ENCODE measurements around the gene CTAG1A.
"Not testable (repeated sequence)": the region's sequence is repeated elsewhere in the genome, so short reads cannot be mapped to it uniquely, and the experiment has no call there.

The CTAG1A gene

DNA sequence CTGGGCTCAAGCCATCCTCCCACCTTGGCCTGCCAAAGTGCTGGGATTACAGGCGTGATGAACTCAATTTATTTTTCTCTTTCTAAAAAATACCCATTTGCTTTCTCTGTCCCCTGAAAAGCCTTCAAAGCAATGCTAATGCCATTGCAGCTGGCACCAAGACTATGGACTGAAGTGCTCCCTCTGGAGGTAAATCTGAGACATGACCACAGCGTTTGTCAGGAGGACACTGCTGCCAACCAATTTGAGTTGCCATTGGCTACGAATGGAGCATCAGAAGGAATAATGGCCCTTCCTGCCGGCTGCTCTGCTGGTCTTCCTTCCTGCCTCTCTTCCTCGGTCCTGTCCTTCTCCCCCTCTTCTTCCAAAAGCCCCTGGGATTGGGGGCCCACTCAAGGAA is 9.9 kb upstream of the CTAG1A start:
- not testable (repeated sequence) for DNase-seq

DNA sequence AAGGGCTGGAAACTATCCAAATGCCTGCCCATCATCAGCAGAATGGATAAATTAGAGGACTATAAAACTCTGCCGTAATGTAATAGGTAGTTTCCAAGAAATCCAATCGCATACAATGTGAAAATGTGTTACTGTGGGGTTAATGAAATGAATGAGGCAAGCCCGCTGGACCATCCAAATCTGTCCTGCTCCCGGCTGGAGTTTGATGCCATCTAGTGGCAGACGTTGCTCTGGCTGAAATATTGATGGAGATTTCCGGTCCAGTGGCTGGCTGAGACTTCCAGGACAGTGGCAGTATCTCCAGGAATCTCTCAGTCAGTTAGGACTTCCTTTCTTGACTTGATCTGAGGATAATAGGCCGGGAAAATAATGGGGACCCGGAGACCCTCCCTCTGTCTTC is 1.9 kb upstream of the CTAG1A start:
- not testable (repeated sequence) for DNase-seq

DNA sequence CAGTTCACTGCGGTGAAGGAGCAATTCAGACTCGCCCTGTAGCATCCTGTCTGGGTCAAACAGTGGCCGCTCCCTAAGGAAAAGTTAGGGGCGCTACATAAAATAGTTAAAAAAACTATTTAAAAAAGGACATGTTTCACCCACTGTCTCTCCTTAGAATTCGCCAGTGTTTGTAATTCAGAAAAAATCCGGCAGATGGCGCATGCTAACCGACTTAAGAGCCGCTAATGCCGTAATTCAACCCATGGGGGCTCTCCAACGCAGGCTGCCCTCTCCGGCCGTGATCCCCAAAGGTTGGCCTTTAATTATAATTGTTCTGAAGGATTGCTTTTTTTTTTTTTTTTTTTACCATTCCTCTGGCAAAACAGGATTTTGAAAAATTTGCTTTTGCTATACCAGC is 5.5 kb downstream of the CTAG1A start:
- DNase-seq: not testable (repeated sequence)

DNA sequence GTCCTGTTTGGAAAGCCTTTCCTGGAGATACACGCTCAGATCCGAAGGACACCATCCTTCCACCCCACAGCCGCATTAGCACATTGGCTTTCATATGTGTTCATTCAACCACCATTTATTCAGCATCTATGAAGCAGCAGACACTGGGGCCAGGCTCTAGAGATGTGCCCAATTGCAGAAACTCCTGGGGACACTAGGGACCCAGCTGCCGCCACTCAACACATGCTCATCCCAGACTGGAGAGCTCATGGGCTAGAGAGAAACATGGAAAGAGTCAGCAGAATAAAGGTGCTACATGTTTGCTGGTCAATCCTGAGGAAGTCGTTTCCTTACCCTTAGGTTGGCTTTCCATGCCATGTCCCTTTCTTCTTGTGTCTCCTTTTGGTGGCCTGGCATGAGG is 7.6 kb downstream of the CTAG1A start:
- no peak for DNase-seq

GRCh38 chrX:154593201-154593600 is 8.3 kb downstream of the CTAG1A start:
- DNase-seq: no peak

- DNase-seq: no peak
Measured at GRCh38 chrX:154594491-154594890, 9.6 kb downstream of the CTAG1A start.

GRCh38 chrX:154595559-154596249 is 10.8 kb downstream of the CTAG1A start:
- no peak for DNase-seq

- no peak for DNase-seq
Measured at GRCh38 chrX:154596290-154596929, 11.5 kb downstream of the CTAG1A start.

DNA sequence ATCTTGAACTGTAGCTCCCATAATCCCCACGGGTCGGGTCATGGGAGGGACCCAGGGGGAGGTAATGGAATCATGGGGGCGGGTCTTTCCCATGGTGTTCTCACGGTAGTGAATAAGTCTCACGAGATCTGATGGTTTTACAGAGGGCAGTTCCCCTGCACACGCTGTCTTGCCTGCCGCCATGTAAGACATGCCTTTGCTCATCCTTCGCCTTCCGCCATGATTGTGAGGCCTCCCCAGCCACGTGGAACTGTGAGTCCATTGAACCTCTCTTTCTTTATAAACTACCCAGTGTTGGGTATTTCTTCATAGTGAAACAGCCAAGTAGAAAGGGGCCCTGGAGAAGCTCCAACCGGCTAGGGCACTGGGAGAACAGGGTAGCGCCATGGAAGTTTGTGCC is 12.3 kb downstream of the CTAG1A start:
- no peak for DNase-seq

- DNase-seq: no peak
Measured at GRCh38 chrX:154598656-154599055, 13.7 kb downstream of the CTAG1A start.

DNA sequence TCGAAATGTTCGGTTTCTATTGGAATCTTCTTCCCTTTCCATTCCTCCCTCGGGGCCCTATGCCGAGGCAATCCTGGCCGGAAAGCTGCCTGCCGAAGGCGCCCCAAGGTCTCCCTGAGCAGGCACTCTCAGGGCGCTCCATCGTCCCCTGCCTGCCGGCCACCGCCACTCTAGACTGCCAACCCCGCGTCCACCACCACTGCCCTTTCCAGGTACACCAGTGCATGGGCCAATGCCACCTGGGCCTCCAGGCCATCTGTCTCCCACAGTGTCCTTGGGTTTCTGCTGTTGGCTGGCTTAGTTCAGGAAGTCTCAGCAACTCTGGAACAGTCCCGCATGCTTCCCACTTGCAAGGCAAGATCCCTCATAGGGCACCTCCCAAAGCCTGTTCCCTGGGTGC is 14.6 kb downstream of the CTAG1A start:
- DNase-seq: no peak

GRCh38 chrX:154600759-154601374 is 15.9 kb downstream of the CTAG1A start:
- DNase-seq: no peak

DNA sequence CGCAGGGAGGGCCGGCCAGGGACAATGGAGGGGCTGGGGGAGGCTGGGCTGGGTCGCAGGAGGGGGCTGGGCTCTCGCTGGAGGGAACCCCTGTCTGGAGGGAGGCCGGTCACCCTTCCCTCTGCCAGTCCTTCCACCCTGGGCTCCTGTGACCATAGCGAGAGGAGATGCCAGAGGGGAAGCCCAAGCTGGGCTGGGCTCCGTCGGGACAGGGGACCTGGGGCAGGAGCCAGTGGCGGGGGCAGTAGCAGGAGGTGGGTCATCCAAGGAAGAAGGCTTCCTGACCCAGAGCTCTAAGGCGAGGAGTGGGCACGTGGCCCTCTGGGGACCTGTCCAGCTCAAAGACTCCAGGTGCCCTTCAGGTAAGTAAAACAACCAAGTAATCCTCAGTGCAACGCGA is 17.3 kb downstream of the CTAG1A start:
- DNase-seq: no peak

DNA sequence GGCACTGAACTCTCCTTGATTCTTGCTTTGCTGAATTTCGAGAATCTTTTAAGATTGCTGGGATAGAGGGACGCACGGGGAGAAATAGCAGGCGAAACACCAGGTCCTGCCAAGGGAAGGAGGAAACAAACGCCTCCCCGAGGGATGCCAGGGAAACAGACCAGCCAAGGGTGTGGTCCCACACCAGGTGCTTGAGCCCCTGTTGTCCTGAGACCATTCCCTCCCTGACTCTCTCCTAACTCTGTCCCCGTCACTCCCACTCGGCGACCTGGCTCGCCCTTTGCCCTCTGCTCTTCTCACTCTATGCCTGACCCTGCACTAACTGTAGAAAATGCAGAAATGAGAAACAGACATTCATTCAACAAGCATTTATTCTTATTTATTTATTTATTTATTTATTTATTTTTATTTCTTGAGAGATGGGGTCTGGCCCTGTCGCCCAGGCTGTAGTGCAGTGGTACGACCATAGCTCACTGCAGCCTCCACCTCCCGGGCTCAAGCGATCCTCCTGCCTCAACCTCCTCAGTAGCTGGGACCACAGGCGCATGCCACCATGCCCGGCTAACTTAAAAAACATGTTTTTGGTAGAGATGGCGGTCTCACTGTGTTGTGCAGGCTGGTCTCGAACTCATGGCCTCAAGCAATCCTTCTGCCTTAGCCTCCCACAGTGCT is 18.0 kb downstream of the CTAG1A start:
- no peak for DNase-seq

GRCh38 chrX:154603438-154604430 is 18.8 kb downstream of the CTAG1A start:
- no peak for DNase-seq

GRCh38 chrX:154605566-154605965 is 20.6 kb downstream of the CTAG1A start:
- no peak for DNase-seq

GRCh38 chrX:154607370-154607769 is 22.4 kb downstream of the CTAG1A start:
- DNase-seq: no peak

DNA sequence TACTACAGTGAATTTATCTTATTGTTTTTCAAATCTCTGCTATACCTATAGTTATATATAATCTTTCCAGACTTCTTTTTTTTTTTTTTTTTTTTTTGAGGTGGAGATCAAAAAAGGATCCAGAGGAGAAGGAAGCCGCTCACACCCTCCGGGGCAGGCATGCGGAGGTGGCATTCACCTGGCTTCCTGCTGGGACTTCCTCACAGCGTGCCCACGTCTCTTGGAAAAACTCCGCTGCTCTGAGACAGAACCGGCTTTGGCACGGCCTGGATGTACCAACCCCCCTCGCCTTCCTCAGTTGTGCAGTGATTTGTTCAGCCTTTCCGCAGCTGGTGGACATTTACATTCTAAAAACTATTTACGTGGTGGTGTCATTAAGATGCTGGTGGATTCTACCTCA is 23.0 kb downstream of the CTAG1A start:
- not testable (repeated sequence) for DNase-seq

- DNase-seq: not testable (repeated sequence)
Measured at GRCh38 chrX:154608823-154609222, 23.9 kb downstream of the CTAG1A start.

GRCh38 chrX:154611146-154611545 is 26.2 kb downstream of the CTAG1A start:
- DNase-seq: not testable (repeated sequence)

DNA sequence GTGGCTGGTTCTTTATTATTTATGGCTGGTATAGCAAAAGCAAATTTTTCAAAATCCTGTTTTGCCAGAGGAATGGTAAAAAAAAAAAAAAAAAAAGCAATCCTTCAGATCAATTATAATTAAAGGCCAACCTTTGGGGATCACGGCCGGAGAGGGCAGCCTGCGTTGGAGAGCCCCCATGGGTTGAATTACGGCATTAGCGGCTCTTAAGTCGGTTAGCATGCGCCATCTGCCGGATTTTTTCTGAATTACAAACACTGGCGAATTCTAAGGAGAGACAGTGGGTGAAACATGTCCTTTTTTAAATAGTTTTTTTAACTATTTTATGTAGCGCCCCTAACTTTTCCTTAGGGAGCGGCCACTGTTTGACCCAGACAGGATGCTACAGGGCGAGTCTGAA is 28.7 kb downstream of the CTAG1A start:
- DNase-seq: not testable (repeated sequence)

DNA sequence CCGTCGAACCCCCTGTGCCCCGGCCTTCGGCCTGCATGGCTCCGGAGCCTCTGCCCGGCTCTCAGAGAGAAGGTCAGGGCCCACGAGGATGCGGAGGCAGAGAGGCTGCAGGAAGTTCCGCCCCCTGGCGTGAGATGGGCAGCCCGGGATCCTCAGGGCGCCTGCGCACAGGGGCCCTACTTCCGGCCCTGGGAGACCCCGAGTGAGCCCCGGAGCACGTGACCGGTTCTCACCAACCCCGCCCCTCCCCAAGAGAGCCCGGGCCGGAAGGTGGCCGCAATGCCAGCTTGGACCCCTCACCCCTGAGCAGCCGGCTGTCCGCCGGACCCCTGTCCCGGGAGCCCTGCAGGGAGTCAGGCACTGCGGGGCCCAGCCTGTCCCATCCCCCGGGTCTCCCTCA is 34.2 kb downstream of the CTAG1A start, which contains the start of gene CTAG1B:
CTAG1B (minus strand) TSS at position 101 of the 400 bp plus-strand sequence; CDS start at position 37, 64 bp downstream.
- DNase-seq: not testable (repeated sequence)
